Measurements from ENCODE around the gene FAM72A. TPM values are rescaled to one million over a fixed set of nuclear protein-coding genes. Genes with fewer than 3 reads are reported as not detected.
"Not testable (repeated sequence)": the region's sequence is repeated elsewhere in the genome, so short reads cannot be mapped to it uniquely, and the experiment has no call there.

FAM72A gene
- 2.2 to 6.5 TPM (median 2.7 TPM) in 3 replicates for polyA plus RNA-seq
- polyA plus RNA-seq (2011; ENCODE audit: low read depth): not detected
- polyA plus RNA-seq (2011; cell fraction: cytosol; rRNA removed): 1.8 and 2.4 TPM in 2 replicates
- polyA plus RNA-seq (2011; cell fraction: nucleus; rRNA removed): 4.4 and 5.3 TPM in 2 replicates
- polyA plus RNA-seq (2012; ENCODE audit: low replicate concordance): 0.93 and 3.5 TPM in 2 replicates
- 1.9 to 5.6 TPM in 2 of 3 replicates, not detected in the other for polyA minus RNA-seq
- not detected for polyA minus RNA-seq (2011; cell fraction: cytosol; rRNA and poly(A)+ RNA removed)
- 0.95 and 2.2 TPM in 2 replicates for polyA minus RNA-seq (2011; cell fraction: nucleus; rRNA and poly(A)+ RNA removed)

- H3K9me3 ChIP-seq (ENCODE audit: control insufficient read depth, low read depth, low read length); H3K9me1 ChIP-seq (ENCODE audit: control insufficient read depth, extremely low read depth, insufficient read depth, low read length); H3K36me3 ChIP-seq (ENCODE audit: control insufficient read depth in 2 of 2, extremely low read depth in 1 of 2, insufficient read depth in 2 of 2, low read length in 2 of 2); H3K4me2 ChIP-seq (ENCODE audit: control insufficient read depth, extremely low read depth, insufficient read depth, low read depth, low read length); H2AFZ ChIP-seq (ENCODE audit: control insufficient read depth, low read length); H4K20me1 ChIP-seq (ENCODE audit: control insufficient read depth, extremely low read depth, insufficient read depth, low read length); H3K27ac ChIP-seq (ENCODE audit: control insufficient read depth, insufficient read depth, low read length); H3K27me3 ChIP-seq (ENCODE audit: control insufficient read depth, extremely low read depth, insufficient read depth, low read length); H3K4me1 ChIP-seq (ENCODE audit: control insufficient read depth, extremely low read depth, insufficient read depth, low read length); dilution Hi-C loops (cut with MboI; ENCODE audit: extremely low pct_ligation_motif_present, low sequenced_read_pairs); H3K79me2 ChIP-seq (ENCODE audit: control insufficient read depth, insufficient read depth, low read length); FAIRE-seq: not testable (repeated sequence)
- peak within 1 kb of the TSS; percentile 44 for H3K9ac ChIP-seq (ENCODE audit: control insufficient read depth, extremely low read depth, insufficient read depth, low read length)
- peak; percentile 93 for DNase-seq (ENCODE audit: low read depth, low spot score)
- peak within 1 kb of the TSS; percentile 29 to 43 (median 43) for H3K4me3 ChIP-seq (ENCODE audit: control insufficient read depth in 2 of 3, extremely low read depth in 1 of 3, insufficient read depth in 2 of 3, low read depth in 1 of 3, low read length in 3 of 3)
Measured at GRCh38 chr1:206202789-206203363, at the start of gene FAM72A. TSS of gene FAM72A (minus strand) at chr1:206202839. CDS start at chr1:206202025, 814 bp downstream.

GRCh38 chr1:206250953-206251681, 48.5 kb upstream of the FAM72A start:
- FAIRE-seq; H3K9me1 ChIP-seq (ENCODE audit: control insufficient read depth, extremely low read depth, insufficient read depth, low read length); H3K36me3 ChIP-seq (ENCODE audit: control insufficient read depth in 2 of 2, extremely low read depth in 1 of 2, insufficient read depth in 2 of 2, low read length in 2 of 2); H3K27ac ChIP-seq (ENCODE audit: control insufficient read depth, insufficient read depth, low read length); DNase-seq (ENCODE audit: low read depth, low spot score); H3K4me3 ChIP-seq (ENCODE audit: control insufficient read depth in 2 of 3, extremely low read depth in 1 of 3, insufficient read depth in 2 of 3, low read depth in 1 of 3, low read length in 3 of 3); H3K4me1 ChIP-seq (ENCODE audit: control insufficient read depth, extremely low read depth, insufficient read depth, low read length); dilution Hi-C loops (cut with MboI; ENCODE audit: extremely low pct_ligation_motif_present, low sequenced_read_pairs); H4K20me1 ChIP-seq (ENCODE audit: control insufficient read depth, extremely low read depth, insufficient read depth, low read length); H2AFZ ChIP-seq (ENCODE audit: control insufficient read depth, low read length); H3K27me3 ChIP-seq (ENCODE audit: control insufficient read depth, extremely low read depth, insufficient read depth, low read length); H3K9ac ChIP-seq (ENCODE audit: control insufficient read depth, extremely low read depth, insufficient read depth, low read length); H3K9me3 ChIP-seq (ENCODE audit: control insufficient read depth, low read depth, low read length); H3K4me2 ChIP-seq (ENCODE audit: control insufficient read depth, extremely low read depth, insufficient read depth, low read depth, low read length); H3K79me2 ChIP-seq (ENCODE audit: control insufficient read depth, insufficient read depth, low read length): not testable (repeated sequence)

- dilution Hi-C loops (cut with MboI; ENCODE audit: extremely low pct_ligation_motif_present, low sequenced_read_pairs); H3K27me3 ChIP-seq (ENCODE audit: control insufficient read depth, extremely low read depth, insufficient read depth, low read length); H3K4me2 ChIP-seq (ENCODE audit: control insufficient read depth, extremely low read depth, insufficient read depth, low read depth, low read length); H4K20me1 ChIP-seq (ENCODE audit: control insufficient read depth, extremely low read depth, insufficient read depth, low read length); DNase-seq (ENCODE audit: low read depth, low spot score); H3K9me3 ChIP-seq (ENCODE audit: control insufficient read depth, low read depth, low read length); H3K4me1 ChIP-seq (ENCODE audit: control insufficient read depth, extremely low read depth, insufficient read depth, low read length); H3K79me2 ChIP-seq (ENCODE audit: control insufficient read depth, insufficient read depth, low read length); H3K9me1 ChIP-seq (ENCODE audit: control insufficient read depth, extremely low read depth, insufficient read depth, low read length); H3K36me3 ChIP-seq (ENCODE audit: control insufficient read depth in 2 of 2, extremely low read depth in 1 of 2, insufficient read depth in 2 of 2, low read length in 2 of 2); H2AFZ ChIP-seq (ENCODE audit: control insufficient read depth, low read length); FAIRE-seq; H3K27ac ChIP-seq (ENCODE audit: control insufficient read depth, insufficient read depth, low read length); H3K9ac ChIP-seq (ENCODE audit: control insufficient read depth, extremely low read depth, insufficient read depth, low read length); H3K4me3 ChIP-seq (ENCODE audit: control insufficient read depth in 2 of 3, extremely low read depth in 1 of 3, insufficient read depth in 2 of 3, low read depth in 1 of 3, low read length in 3 of 3): not testable (repeated sequence)
Measured at GRCh38 chr1:206246129-206246886, 43.7 kb upstream of the FAM72A start.

DNA sequence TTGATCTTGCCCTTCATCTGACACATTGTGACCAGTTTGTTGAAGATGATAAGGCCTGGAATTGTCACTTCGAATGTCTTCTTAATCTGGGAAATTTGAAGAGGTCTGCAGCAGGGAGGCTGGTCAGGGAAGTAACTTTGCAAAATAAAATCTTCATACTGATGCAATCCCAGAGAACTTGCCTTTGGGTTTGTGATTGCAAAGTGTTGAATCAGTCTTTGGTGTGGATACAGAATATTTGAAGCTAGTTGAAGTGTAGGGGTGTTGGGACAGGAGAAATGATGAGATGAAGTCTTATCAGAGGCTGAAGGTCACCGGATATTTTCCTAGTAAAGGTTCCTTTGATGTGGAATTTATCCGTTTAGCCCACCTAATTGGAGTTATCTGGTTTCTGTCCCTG, 42.8 kb upstream of the FAM72A start:
- H3K27ac ChIP-seq (ENCODE audit: control insufficient read depth, insufficient read depth, low read length); H3K9me3 ChIP-seq (ENCODE audit: control insufficient read depth, low read depth, low read length); H3K4me1 ChIP-seq (ENCODE audit: control insufficient read depth, extremely low read depth, insufficient read depth, low read length); H3K9me1 ChIP-seq (ENCODE audit: control insufficient read depth, extremely low read depth, insufficient read depth, low read length); H3K79me2 ChIP-seq (ENCODE audit: control insufficient read depth, insufficient read depth, low read length); H3K4me3 ChIP-seq (ENCODE audit: control insufficient read depth in 2 of 3, extremely low read depth in 1 of 3, insufficient read depth in 2 of 3, low read depth in 1 of 3, low read length in 3 of 3); H2AFZ ChIP-seq (ENCODE audit: control insufficient read depth, low read length); DNase-seq (ENCODE audit: low read depth, low spot score); H4K20me1 ChIP-seq (ENCODE audit: control insufficient read depth, extremely low read depth, insufficient read depth, low read length); H3K4me2 ChIP-seq (ENCODE audit: control insufficient read depth, extremely low read depth, insufficient read depth, low read depth, low read length); H3K9ac ChIP-seq (ENCODE audit: control insufficient read depth, extremely low read depth, insufficient read depth, low read length); dilution Hi-C loops (cut with MboI; ENCODE audit: extremely low pct_ligation_motif_present, low sequenced_read_pairs); H3K27me3 ChIP-seq (ENCODE audit: control insufficient read depth, extremely low read depth, insufficient read depth, low read length); H3K36me3 ChIP-seq (ENCODE audit: control insufficient read depth in 2 of 2, extremely low read depth in 1 of 2, insufficient read depth in 2 of 2, low read length in 2 of 2); FAIRE-seq: not testable (repeated sequence)
